Measurements from ENCODE around the gene MAP3K13.

The MAP3K13 gene

DNA sequence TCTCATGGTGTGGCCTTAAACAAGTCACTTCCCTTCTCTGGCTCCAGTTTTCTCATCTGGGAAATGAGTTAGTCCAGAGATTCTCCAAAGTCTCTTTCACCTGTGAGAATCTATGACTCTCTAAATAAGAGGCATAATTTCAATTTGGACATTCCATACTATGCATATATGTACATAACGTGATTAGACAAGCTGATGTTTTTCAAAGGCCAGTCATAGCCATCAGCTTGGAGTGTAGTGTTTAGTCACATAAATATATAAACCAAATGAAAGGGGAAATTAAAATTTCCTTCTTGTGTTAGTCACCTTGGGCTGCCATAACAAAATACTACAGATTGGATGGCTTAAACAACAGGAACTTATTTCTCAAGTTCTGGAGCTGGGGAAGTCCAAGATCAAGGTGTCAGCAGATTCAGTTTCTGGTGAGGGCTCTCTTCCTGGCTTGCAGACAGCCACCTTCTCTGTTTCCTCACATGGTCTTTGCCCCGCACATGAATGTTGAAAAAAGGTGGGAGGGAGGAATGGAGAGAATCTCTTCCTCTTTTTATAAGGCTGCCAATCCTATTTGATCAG, 116.5 kb downstream of the MAP3K13 start:
- Histone ChIP-seq H3K4me1 (ENCODE audit: low read depth, poor library complexity, severe bottlenecking) (no peaks in the 10 kb centered on the region), H2AFZ (ENCODE audit: low read depth) (no peak overlapping the region), H3K36me3 (ENCODE audit: insufficient read depth) (no peaks in the 10 kb centered on the region), H3K4me2 (no peak overlapping the region), H3K4me3 (IDR thresholded peaks at IDR 0.05; ENCODE audit: insufficient read depth, low read depth, low read length) (no peak overlapping the region), H3K27ac (no peak overlapping the region), H4K20me1 (ENCODE audit: insufficient read depth) (no peaks in the 10 kb centered on the region), H3K27me3 (ENCODE audit: insufficient read depth, low read depth) (no peaks in the 10 kb centered on the region), H3K79me2 (ENCODE audit: insufficient read depth, low read depth) (no peaks in the 10 kb centered on the region), H3K9ac (no peak overlapping the region)
- no peak for TF ChIP-seq CTCF (conservative IDR thresholded peaks at IDR 0.05; ENCODE audit: low read depth, low read length)

GRCh38 chr3:185484296-185484695, 121.4 kb downstream of the MAP3K13 start:
- Histone ChIP-seq H3K27me3 (ENCODE audit: insufficient read depth, low read depth) (no peaks in the 10 kb centered on the region), H3K27ac (no peak overlapping the region), H2AFZ (ENCODE audit: low read depth) (no peak overlapping the region), H3K36me3 (ENCODE audit: insufficient read depth) (no peaks in the 10 kb centered on the region), H3K4me2 (no peak overlapping the region), H3K79me2 (ENCODE audit: insufficient read depth, low read depth) (no peaks in the 10 kb centered on the region), H4K20me1 (ENCODE audit: insufficient read depth) (no peaks in the 10 kb centered on the region), H3K9ac (no peak overlapping the region), H3K4me3 (IDR thresholded peaks at IDR 0.05; ENCODE audit: insufficient read depth, low read depth, low read length) (no peak overlapping the region), H3K4me1 (ENCODE audit: low read depth, poor library complexity, severe bottlenecking) (no peaks in the 10 kb centered on the region)
- TF ChIP-seq CTCF (conservative IDR thresholded peaks at IDR 0.05; ENCODE audit: low read depth, low read length) = no peak

DNA sequence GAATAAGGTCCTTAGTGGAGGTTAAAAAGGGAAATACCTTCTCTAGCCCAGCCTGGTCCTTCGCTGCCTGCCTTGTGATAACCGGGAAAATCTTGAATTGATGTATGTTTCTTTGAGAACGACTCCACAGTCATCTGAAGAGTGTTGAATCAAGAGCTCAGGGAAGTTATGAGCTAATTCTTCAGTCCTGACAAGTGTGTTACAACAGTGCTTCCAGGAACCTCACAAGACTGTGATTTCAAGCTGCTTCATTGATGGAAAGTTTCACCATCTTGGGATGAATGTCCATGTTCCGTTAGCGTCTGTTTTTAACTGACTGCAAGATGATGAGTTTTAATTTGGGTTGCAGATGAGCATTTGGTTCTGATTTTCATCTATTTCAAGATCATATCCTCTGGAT, 123.5 kb downstream of the MAP3K13 start:
- H2AFZ ChIP-seq (ENCODE audit: low read depth) = no peak overlapping the region
- H3K9ac ChIP-seq = no peak overlapping the region
- H3K4me3 ChIP-seq (IDR thresholded peaks at IDR 0.05; ENCODE audit: insufficient read depth, low read depth, low read length) = no peak overlapping the region
- no peaks in the 10 kb centered on the region for H3K79me2 ChIP-seq (ENCODE audit: insufficient read depth, low read depth)
- no peaks in the 10 kb centered on the region for H3K4me1 ChIP-seq (ENCODE audit: low read depth, poor library complexity, severe bottlenecking)
- H3K27ac ChIP-seq = no peak overlapping the region
- no peaks in the 10 kb centered on the region for H4K20me1 ChIP-seq (ENCODE audit: insufficient read depth)
- TF ChIP-seq CTCF (conservative IDR thresholded peaks at IDR 0.05; ENCODE audit: low read depth, low read length) = no peak
- H3K4me2 ChIP-seq = no peak overlapping the region
- no peaks in the 10 kb centered on the region; the same call in 1 of the 2 replicates for H3K36me3 ChIP-seq (ENCODE audit: insufficient read depth)
- H3K27me3 ChIP-seq (ENCODE audit: insufficient read depth, low read depth) = no peaks in the 10 kb centered on the region

DNA sequence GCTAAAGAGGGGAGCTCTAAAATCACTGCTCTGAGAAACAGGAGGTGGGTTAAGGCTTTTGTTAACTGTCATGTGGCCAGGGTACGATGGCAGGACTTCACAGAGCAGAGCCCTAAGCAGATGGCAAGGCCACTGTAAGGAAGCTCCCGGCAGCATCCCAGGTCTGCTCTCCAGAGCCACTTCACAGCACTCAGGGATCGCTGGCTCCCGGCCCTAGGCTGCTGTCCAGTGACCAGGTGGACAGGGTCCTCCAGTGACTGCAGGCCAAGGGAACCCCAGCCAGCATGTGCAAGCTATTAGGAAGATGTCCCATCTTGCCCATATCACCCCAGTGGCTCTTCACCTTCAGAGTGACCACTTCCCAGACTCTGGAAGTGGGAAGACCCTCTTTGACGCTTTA, 125.5 kb downstream of the MAP3K13 start:
- no peak overlapping the region for H3K27ac ChIP-seq
- no peak overlapping the region for H3K4me2 ChIP-seq
- no peak for TF ChIP-seq CTCF (conservative IDR thresholded peaks at IDR 0.05; ENCODE audit: low read depth, low read length)
- H2AFZ ChIP-seq (ENCODE audit: low read depth) = no peak overlapping the region
- H3K4me3 ChIP-seq (IDR thresholded peaks at IDR 0.05; ENCODE audit: insufficient read depth, low read depth, low read length) = no peak overlapping the region
- no peaks in the 10 kb centered on the region for H3K79me2 ChIP-seq (ENCODE audit: insufficient read depth, low read depth)
- peaks cover 11% of the 10 kb centered on the region for H3K4me1 ChIP-seq (ENCODE audit: low read depth, poor library complexity, severe bottlenecking)
- H3K36me3 ChIP-seq (ENCODE audit: insufficient read depth) = no peaks in the 10 kb centered on the region; the same call in 1 of the 2 replicates
- H4K20me1 ChIP-seq (ENCODE audit: insufficient read depth) = no peaks in the 10 kb centered on the region
- H3K9ac ChIP-seq = no peak overlapping the region
- H3K27me3 ChIP-seq (ENCODE audit: insufficient read depth, low read depth) = no peaks in the 10 kb centered on the region
